BJ (cell line): Measurements from ENCODE around the gene SOX6. TPM values are rescaled to one million over a fixed set of nuclear protein-coding genes. Genes with fewer than 3 reads are reported as not detected.

ENCODE experiments used
- CTCF ChIA-PET: fragments of 350-600 bp; formaldehyde crosslinking; extraction: SDS; loops from one replicate; lab custom pipeline; 2021; ENCODE audit warnings: antibody characterized with exemption, inconsistent platforms; lab: Yijun Ruan, JAX
- POLR2A ChIA-PET: fragments of 300-600 bp; sonication (Branson Sonifier 250); formaldehyde crosslinking; extraction: SDS; loops from one replicate; lab custom pipeline; 2021; ENCODE audit warnings: antibody characterized with exemption; lab: Charles Lee
- DNase-seq: peaks from one replicate; pipeline ENCODE4 v3.0.0-alpha.2; 2011; ENCODE audit warnings: low read depth
- H3K27me3 ChIP-seq: 2 replicates; pipeline ENCODE4 v1.6.0; 2011; ENCODE audit warnings: low read length; ENCODE audit not compliant: control insufficient read depth, insufficient read depth
- H3K36me3 ChIP-seq: 2 replicates; pipeline ENCODE4 v1.5.1; 2011; ENCODE audit warnings: low read length; ENCODE audit not compliant: control insufficient read depth, insufficient read depth
- H3K4me3 ChIP-seq: 2 replicates; pipeline ENCODE4 v1.5.1; 2011; ENCODE audit warnings: low read depth, mild to moderate bottlenecking, control low read depth, low read length
- polyA plus RNA-seq: library from polyadenylated mRNA; depleted of rRNA; stranded (reverse); fragments of >200 nt; gene quantifications from 2 replicates; pipeline ENCODE4 v1.2.3, GENCODE V29; 2011
- TF ChIP-seq, protein P1 (sequence below): IDR thresholded peaks from 2 replicates; pipeline ENCODE4 v1.5.1; 2011; ENCODE audit warnings: low read depth, mild to moderate bottlenecking, control low read depth, inconsistent platforms, low read length, moderate library complexity; ENCODE audit not compliant: insufficient read depth

SOX6 gene
- polyA plus RNA-seq, 1 experiment, result 1.9 TPM

DNA sequence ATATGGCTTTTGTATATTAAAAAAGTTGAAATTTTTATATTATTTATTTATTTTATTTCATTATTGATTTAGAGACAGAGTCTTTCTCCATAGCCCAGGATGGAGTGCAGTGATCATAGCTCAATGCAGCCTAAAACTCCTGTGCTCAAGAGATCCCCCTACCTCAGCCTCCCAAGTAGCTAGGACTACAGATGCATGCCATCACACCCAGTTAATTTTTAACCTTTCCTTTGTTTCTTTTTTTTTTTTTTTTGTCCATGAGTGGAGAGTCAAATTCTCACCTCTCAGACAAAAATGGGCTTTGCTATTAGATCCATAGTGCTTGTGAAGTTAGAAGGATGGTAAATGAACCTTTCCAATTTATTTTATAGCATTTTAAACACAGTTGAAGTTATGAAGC, 182.5 kb downstream of the SOX6 start:
- POLR2A ChIA-PET, result no interaction called here
- CTCF ChIA-PET, result interaction anchor here (0.6 kb wide), 1 partner anchor 88 kb away, joined by 3 read pairs; no protein-coding TSS in a partner anchor

DNA sequence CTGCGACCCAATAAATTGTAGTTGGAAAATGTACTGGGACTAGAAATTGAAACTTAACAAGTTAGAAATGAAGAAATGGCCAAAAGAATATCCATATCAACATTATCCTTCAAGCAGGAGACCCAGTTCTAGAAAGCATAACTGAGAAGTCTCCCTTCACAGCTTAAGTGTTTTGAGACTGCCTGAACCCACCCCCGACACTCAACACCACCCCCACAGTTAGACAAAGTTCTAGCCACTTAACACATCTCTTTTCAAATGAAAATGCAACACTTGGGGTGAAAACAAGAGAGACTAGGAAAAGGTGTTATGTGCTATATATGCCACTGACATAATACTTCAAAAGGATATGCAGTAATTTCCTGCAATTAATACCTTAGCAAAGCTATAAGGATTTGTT, 184.5 kb downstream of the SOX6 start:
- no peak overlapping the region for H3K4me3 ChIP-seq
- POLR2A ChIA-PET, result no interaction called here
- TF ChIP-seq, protein P1, sequence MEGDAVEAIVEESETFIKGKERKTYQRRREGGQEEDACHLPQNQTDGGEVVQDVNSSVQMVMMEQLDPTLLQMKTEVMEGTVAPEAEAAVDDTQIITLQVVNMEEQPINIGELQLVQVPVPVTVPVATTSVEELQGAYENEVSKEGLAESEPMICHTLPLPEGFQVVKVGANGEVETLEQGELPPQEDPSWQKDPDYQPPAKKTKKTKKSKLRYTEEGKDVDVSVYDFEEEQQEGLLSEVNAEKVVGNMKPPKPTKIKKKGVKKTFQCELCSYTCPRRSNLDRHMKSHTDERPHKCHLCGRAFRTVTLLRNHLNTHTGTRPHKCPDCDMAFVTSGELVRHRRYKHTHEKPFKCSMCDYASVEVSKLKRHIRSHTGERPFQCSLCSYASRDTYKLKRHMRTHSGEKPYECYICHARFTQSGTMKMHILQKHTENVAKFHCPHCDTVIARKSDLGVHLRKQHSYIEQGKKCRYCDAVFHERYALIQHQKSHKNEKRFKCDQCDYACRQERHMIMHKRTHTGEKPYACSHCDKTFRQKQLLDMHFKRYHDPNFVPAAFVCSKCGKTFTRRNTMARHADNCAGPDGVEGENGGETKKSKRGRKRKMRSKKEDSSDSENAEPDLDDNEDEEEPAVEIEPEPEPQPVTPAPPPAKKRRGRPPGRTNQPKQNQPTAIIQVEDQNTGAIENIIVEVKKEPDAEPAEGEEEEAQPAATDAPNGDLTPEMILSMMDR, result no peak
- no peaks in the 10 kb centered on the region for H3K27me3 ChIP-seq
- CTCF ChIA-PET, result no interaction called here
- DNase-seq, result no peak
- no peaks in the 10 kb centered on the region for H3K36me3 ChIP-seq

More for the DNA sequence above, 182.5 kb downstream of the SOX6 start:
- Histone ChIP-seq H3K27me3 (no peaks in the 10 kb centered on the region), H3K36me3 (no peaks in the 10 kb centered on the region), H3K4me3 (no peak overlapping the region)
- TF ChIP-seq, protein P1, result no peak
- DNase-seq, result no peak

DNA sequence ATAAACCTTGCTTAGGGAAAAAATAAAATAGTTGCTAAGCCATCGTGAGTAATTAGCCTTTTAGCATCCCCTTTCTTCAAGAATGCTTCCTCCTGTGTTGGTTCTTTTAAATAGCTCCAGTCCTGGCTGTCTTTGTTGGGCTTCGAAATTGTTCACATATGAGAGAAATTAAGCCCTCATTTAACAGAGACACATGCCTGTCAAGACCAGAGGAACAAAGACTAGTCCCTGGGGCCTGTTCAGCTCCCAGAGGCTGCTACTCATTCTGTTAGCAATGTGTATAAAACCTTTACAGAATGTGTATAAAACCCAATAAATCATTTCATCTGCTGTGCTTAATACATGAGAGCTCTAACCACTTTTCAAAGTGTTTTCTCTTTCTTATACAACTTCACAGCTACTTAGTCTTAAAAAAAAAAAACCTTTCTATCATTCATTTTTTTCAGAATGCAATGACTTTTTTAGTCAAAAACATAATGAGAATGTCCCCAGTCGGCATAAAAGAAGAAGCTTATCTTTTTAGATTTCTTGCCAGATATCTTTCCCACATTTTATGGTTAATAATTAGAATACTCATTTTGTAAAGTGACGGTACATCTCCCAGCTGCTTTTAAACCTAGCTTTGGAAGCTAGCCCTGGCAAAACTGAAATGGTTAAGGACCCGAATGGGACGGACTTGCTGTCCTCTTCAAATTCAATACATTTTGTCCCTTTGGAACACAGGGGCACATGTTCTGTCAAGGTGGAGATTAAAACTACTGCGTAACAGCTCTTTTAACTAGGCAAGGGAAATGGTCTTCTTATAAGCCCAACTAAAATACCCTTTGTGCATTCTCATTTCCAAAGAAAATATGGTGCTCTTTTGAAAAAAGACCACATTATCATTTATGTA, 186.1 kb downstream of the SOX6 start:
- peak; percentile 47 for DNase-seq
- POLR2A ChIA-PET, result interaction anchor here (0.5 kb wide), 1 partner anchor 65 kb away, joined by 4 read pairs; no protein-coding TSS in a partner anchor
- TF ChIP-seq, protein P1, result no peak
- CTCF ChIA-PET, result interaction anchor here (0.6 to 1.2 kb wide), 5 partner anchors 12 to 1005 kb away, joined by 3 to 4 read pairs (median 3); no protein-coding TSS in a partner anchor
- Histone ChIP-seq H3K36me3 (no peaks in the 10 kb centered on the region), H3K4me3 (no peak overlapping the region), H3K27me3 (no peaks in the 10 kb centered on the region)

DNA sequence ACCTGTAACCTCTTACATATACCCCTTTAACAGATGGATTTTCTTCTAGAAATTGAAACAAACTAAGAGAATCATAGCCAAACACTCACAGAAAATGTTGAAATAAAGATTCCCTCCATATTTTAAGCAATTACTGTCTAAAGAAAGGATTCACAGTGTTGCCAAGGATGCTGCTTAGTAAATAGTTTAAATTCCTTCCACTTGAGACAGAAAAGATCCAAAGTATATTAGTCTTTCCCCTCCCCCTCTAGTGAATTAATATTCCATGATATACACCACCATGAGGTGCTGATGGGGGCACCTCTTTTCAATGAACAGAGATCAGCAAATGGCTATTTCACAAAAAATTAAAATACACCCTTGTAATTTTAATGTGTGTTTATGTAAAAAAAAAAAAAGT, 186.8 kb downstream of the SOX6 start:
- POLR2A ChIA-PET, result interaction anchor here (0.6 kb wide), 1 partner anchor 129 kb away, joined by 3 read pairs; no protein-coding TSS in a partner anchor

More for the DNA sequence above, 186.8 kb downstream of the SOX6 start:
- TF ChIP-seq, protein P1, result peak; percentile 21; the same call in 1 of the 2 replicates
- Histone ChIP-seq H3K4me3 (no peak overlapping the region), H3K27me3 (no peaks in the 10 kb centered on the region), H3K36me3 (no peaks in the 10 kb centered on the region)
- DNase-seq, result peak; percentile 37
- CTCF ChIA-PET, result interaction anchor here (0.6 to 1.2 kb wide), 4 partner anchors 12 to 1006 kb away, joined by 3 to 4 read pairs (median 4); no protein-coding TSS in a partner anchor
